IPS-15b (cell line): ENCODE measurements around the gene RPN2.
"Not testable (repeated sequence)": the region's sequence is repeated elsewhere in the genome, so short reads cannot be mapped to it uniquely, and the experiment has no call there.

ENCODE experiments used
- H3K27me3 ChIP-seq: one replicate; pipeline ENCODE4 v1.6.1; 2013; ENCODE audit warnings: low read length; ENCODE audit not compliant: control insufficient read depth, insufficient read depth
- H3K36me3 ChIP-seq: one replicate; pipeline ENCODE4 v1.6.1; 2013; ENCODE audit warnings: low read length; ENCODE audit not compliant: control insufficient read depth, insufficient read depth
- H3K4me1 ChIP-seq: one replicate; pipeline ENCODE4 v1.6.1; 2013; ENCODE audit warnings: mild to moderate bottlenecking, low read length; ENCODE audit not compliant: control insufficient read depth, insufficient read depth
- H3K4me3 ChIP-seq: one replicate; pipeline ENCODE4 v1.5.1; 2013; ENCODE audit warnings: low read depth, low read length
- H3K9ac ChIP-seq: one replicate; pipeline ENCODE4 v1.6.1; 2013; ENCODE audit warnings: low read depth, mild to moderate bottlenecking, low read length
- H3K9me3 ChIP-seq: one replicate; pipeline ENCODE4 v1.6.1; 2013; ENCODE audit warnings: mild to moderate bottlenecking, low read length; ENCODE audit not compliant: control insufficient read depth, insufficient read depth

RPN2 gene

GRCh38 chr20:37178839-37179682 is at the start of gene RPN2, which contains the start of gene MROH8:
Gene RPN2 (plus strand): TSS chr20:37179330. CDS start chr20:37179357, 27 bp downstream.
Gene MROH8 (minus strand): TSS chr20:37179548.
- Histone ChIP-seq H3K4me3 (peak within 1 kb of the TSS; percentile 91), H3K9me3 (no peaks in the 10 kb centered on the region), H3K4me1 (peaks cover 4% of the 10 kb centered on the region), H3K27me3 (no peaks in the 10 kb centered on the region), H3K36me3 (peaks cover 6% of the 10 kb centered on the region), H3K9ac (peak within 1 kb of the TSS; percentile 99)

GRCh38 chr20:37131486-37131885 is 47.6 kb upstream of the RPN2 start:
- Histone ChIP-seq H3K36me3 (no peaks in the 10 kb centered on the region), H3K4me1 (no peaks in the 10 kb centered on the region), H3K9ac (no peak overlapping the region), H3K27me3 (no peaks in the 10 kb centered on the region), H3K9me3 (no peaks in the 10 kb centered on the region), H3K4me3 (no peak overlapping the region)

GRCh38 chr20:37133952-37134351 is 45.2 kb upstream of the RPN2 start:
- no peaks in the 10 kb centered on the region for H3K36me3 ChIP-seq
- no peak overlapping the region for H3K4me3 ChIP-seq
- no peaks in the 10 kb centered on the region for H3K9me3 ChIP-seq
- H3K27me3 ChIP-seq: no peaks in the 10 kb centered on the region
- no peaks in the 10 kb centered on the region for H3K4me1 ChIP-seq
- no peak overlapping the region for H3K9ac ChIP-seq

DNA sequence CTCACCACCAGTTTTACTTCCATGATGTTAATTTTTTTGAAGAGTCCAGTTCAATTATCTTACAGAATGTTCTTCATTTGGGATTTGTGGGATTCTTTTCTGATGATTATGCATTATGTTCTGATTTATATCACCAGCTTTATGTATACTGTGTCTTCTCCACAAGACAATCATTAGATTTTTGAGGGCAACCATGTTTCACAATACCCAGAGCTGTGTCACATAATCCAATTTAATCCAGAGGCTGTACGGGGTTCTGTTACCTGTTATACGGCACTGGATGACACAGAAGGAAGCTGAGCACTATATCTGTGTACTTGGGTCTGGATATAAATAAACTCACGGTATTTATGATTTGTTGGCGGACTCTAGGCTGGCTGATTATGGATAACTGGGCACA is 41.6 kb upstream of the RPN2 start:
- no peaks in the 10 kb centered on the region for H3K9me3 ChIP-seq
- no peaks in the 10 kb centered on the region for H3K36me3 ChIP-seq
- H3K4me3 ChIP-seq: no peak overlapping the region
- no peak overlapping the region for H3K9ac ChIP-seq
- H3K4me1 ChIP-seq: no peaks in the 10 kb centered on the region
- H3K27me3 ChIP-seq: no peaks in the 10 kb centered on the region

GRCh38 chr20:37142708-37143107 is 36.4 kb upstream of the RPN2 start:
- H3K4me3 ChIP-seq: no peak overlapping the region
- H3K9ac ChIP-seq: no peak overlapping the region
- H3K27me3 ChIP-seq: no peaks in the 10 kb centered on the region
- no peaks in the 10 kb centered on the region for H3K36me3 ChIP-seq
- H3K9me3 ChIP-seq: no peaks in the 10 kb centered on the region
- H3K4me1 ChIP-seq: no peaks in the 10 kb centered on the region

GRCh38 chr20:37144856-37145404 is 34.2 kb upstream of the RPN2 start:
- no peaks in the 10 kb centered on the region for H3K4me1 ChIP-seq
- no peaks in the 10 kb centered on the region for H3K9me3 ChIP-seq
- no peak overlapping the region for H3K9ac ChIP-seq
- H3K4me3 ChIP-seq: no peak overlapping the region
- no peaks in the 10 kb centered on the region for H3K36me3 ChIP-seq
- H3K27me3 ChIP-seq: no peaks in the 10 kb centered on the region

- Histone ChIP-seq H3K4me1 (no peaks in the 10 kb centered on the region), H3K9me3 (no peaks in the 10 kb centered on the region), H3K27me3 (no peaks in the 10 kb centered on the region), H3K9ac (no peak overlapping the region), H3K36me3 (no peaks in the 10 kb centered on the region), H3K4me3 (no peak overlapping the region)
Measured at GRCh38 chr20:37147250-37147649, 31.9 kb upstream of the RPN2 start.

DNA sequence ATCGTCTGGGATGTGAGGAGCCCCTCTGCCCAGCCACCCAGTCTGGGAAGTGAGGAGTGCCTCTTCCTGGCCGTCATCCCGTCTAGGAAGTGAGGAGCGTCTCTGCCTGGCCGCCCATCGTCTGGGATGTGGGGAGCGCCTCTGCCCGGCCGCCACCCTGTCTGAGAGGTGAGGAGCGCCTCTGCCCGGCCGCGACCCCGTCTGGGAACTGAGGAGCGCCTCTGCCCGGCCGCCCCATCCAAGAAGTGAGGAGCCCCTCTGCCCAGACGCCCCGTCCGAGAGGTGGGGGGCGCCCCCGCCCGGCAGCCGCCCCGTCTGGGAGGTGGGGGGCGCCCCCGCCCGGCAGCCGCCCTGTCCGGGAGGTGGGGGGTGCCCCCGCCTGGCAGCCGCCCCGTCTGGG is 28.3 kb upstream of the RPN2 start:
- H3K36me3 ChIP-seq, H3K9ac ChIP-seq, H3K27me3 ChIP-seq, H3K4me3 ChIP-seq, H3K9me3 ChIP-seq, H3K4me1 ChIP-seq: not testable (repeated sequence)

DNA sequence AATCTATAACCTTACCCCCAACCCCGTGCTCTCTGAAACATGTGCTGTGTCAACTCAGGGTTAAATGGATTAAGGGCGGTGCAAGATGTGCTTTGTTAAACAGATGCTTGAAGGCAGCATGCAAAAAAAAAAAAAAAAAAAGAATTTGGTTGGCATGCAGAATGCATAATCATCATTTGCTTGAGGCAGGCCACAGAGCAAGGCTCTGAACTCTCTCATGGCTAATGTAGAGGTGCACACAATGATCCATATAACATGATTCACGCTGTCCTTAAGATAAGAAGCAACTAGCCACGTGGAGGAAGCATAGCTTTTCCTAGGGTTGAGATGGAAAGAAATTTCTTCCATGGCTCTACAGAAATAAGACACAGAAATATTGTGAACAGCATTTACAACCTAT is 27.6 kb upstream of the RPN2 start:
- H3K4me3 ChIP-seq: no peak overlapping the region
- no peaks in the 10 kb centered on the region for H3K4me1 ChIP-seq
- no peaks in the 10 kb centered on the region for H3K27me3 ChIP-seq

GRCh38 chr20:37152284-37152683 is 26.8 kb upstream of the RPN2 start:
- Histone ChIP-seq H3K9ac (no peak overlapping the region), H3K36me3 (no peaks in the 10 kb centered on the region), H3K9me3 (no peaks in the 10 kb centered on the region), H3K4me1 (no peaks in the 10 kb centered on the region), H3K4me3 (no peak overlapping the region), H3K27me3 (no peaks in the 10 kb centered on the region)

More for the DNA sequence above, 27.6 kb upstream of the RPN2 start:
- H3K9me3 ChIP-seq: no peaks in the 10 kb centered on the region
- H3K9ac ChIP-seq: no peak overlapping the region
- no peaks in the 10 kb centered on the region for H3K36me3 ChIP-seq

DNA sequence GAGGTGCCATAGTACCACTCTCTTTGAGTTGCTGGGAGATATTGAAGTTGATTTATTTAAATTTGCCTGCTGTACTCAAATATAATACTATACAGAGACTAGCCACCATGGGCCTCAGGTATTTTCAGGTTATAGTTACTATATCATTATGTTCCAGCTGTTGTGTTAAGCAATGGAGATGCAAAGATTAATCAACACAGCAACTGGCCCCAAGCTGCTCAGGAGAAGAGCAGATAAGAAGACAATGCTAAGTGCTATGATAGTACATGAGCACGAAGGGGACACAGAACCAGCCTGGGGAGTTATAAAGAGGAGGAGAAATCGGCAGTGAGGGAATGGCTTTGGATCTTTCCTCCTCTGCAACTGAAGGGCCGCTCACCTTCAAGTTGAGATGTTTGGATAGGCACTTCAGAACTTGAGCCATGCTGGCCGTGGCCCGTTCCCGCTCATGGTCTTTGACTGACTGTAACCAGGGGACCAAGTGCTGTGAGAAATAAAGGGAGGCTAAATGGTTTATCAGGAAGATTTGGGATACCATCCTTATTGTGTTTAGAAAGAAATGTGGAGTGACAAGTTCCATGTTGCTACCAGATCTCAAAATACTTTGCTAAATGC is 24.3 kb upstream of the RPN2 start:
- no peaks in the 10 kb centered on the region for H3K27me3 ChIP-seq
- H3K36me3 ChIP-seq: no peaks in the 10 kb centered on the region
- no peaks in the 10 kb centered on the region for H3K9me3 ChIP-seq
- no peak overlapping the region for H3K9ac ChIP-seq
- H3K4me3 ChIP-seq: no peak overlapping the region
- no peaks in the 10 kb centered on the region for H3K4me1 ChIP-seq

DNA sequence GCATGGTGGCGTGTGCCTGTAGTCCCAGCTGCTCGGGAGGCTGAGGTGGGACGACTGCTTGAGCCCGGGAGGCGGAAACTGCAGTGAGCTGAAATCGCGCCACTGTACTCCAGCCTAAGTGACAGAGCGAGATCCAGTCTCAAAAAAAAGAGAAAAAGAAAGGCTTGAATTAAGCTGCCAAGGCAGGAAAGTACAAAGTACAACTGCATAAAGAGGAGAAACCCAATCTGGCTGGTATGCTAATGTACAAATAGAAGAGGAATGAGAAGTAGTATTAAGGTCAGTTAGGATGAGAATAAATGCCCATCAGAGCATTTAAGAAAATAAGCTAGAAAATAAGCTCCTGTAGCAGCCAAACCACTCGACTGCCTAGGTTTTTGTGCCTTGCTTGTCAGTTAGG is 23.1 kb upstream of the RPN2 start:
- Histone ChIP-seq H3K9ac (no peak overlapping the region), H3K9me3 (no peaks in the 10 kb centered on the region), H3K4me3 (no peak overlapping the region), H3K27me3 (no peaks in the 10 kb centered on the region), H3K36me3 (no peaks in the 10 kb centered on the region), H3K4me1 (no peaks in the 10 kb centered on the region)
